ENCODE measurements around the gene RPAIN.

RPAIN gene

GRCh38 chr17:5438716-5439445 lies 18.9 kb downstream of the RPAIN start, which contains the start of gene C1QBP:
Gene C1QBP, minus strand, starts transcription at chr17:5439155. Its CDS starts 82 bp downstream, at chr17:5439073.
- TF ChIP-seq CTCF (IDR thresholded peaks at IDR 0.05; ENCODE audit: insufficient read depth, low read depth, low read length, missing control alignments): peak; percentile 81
- DNase-seq (ENCODE audit: low read depth): peak; percentile 94
- H3K4me3 ChIP-seq (ENCODE audit: low read length): peak within 1 kb of the TSS; percentile 86

GRCh38 chr17:5439446-5439764 lies 19.4 kb downstream of the RPAIN start:
- DNase-seq (ENCODE audit: low read depth): no peak
- no peak for TF ChIP-seq CTCF (IDR thresholded peaks at IDR 0.05; ENCODE audit: insufficient read depth, low read depth, low read length, missing control alignments)
- H3K4me3 ChIP-seq (ENCODE audit: low read length): no peak overlapping the region

- H3K4me3 ChIP-seq (ENCODE audit: low read length): no peak overlapping the region
- no peak for TF ChIP-seq CTCF (IDR thresholded peaks at IDR 0.05; ENCODE audit: insufficient read depth, low read depth, low read length, missing control alignments)
- no peak for DNase-seq (ENCODE audit: low read depth)
These were observed 23.7 kb downstream of the RPAIN start for GRCh38 chr17:5443728-5444127.

GRCh38 chr17:5444209-5444608 lies 24.2 kb downstream of the RPAIN start:
- DNase-seq (ENCODE audit: low read depth): no peak
- no peak overlapping the region for H3K4me3 ChIP-seq (ENCODE audit: low read length)
- TF ChIP-seq CTCF (IDR thresholded peaks at IDR 0.05; ENCODE audit: insufficient read depth, low read depth, low read length, missing control alignments): no peak

GRCh38 chr17:5446786-5447185 lies 26.8 kb downstream of the RPAIN start:
- DNase-seq (ENCODE audit: low read depth): no peak
- H3K4me3 ChIP-seq (ENCODE audit: low read length): no peak overlapping the region
- TF ChIP-seq CTCF (IDR thresholded peaks at IDR 0.05; ENCODE audit: insufficient read depth, low read depth, low read length, missing control alignments): no peak

GRCh38 chr17:5464717-5465507 lies 44.9 kb downstream of the RPAIN start:
- no peak for TF ChIP-seq CTCF (IDR thresholded peaks at IDR 0.05; ENCODE audit: insufficient read depth, low read depth, low read length, missing control alignments)
- no peak for DNase-seq (ENCODE audit: low read depth)
- H3K4me3 ChIP-seq (ENCODE audit: low read length): no peak overlapping the region

All from epithelial cell of esophagus (primary cell).